ENCODE measurements around the gene PACRG. TPM values are rescaled to one million over a fixed set of nuclear protein-coding genes. Genes with fewer than 3 reads are reported as not detected.

PACRG gene
- total and polyA plus RNA-seq, 10 of the 15 experiments (the other 5 are each of a cell fraction or from before 2014, with no cell fraction given): not detected

DNA sequence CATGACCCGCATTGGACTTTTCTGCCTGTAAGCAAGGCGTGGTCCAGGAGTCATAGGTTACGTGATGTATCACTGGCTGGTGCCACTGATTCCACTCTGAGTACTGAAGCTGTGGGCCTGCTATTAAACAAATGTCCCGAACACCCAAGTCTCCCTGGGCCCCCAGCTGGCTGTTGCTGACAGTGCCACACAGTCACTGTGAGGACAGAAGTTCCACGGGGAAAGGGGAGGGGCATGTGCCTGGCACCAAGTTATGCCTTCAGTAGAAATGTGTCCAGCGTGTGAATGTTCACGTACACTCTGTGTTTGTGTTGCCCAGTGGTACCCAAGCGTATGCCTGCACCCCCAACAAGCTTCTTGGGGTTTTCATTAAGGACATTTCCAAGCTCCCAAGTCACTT is 515.3 kb downstream of the PACRG start:
- ChIA-PET CTCF (no interaction called here), POLR2A (no interaction called here), RAD21 (ENCODE audit: unreplicated experiment) (no interaction called here), SMC1A (ENCODE audit: uncharacterized antibody, unreplicated experiment) (no interaction called here)
- Histone ChIP-seq H3K79me2 (ENCODE audit: control insufficient read depth, insufficient read depth, low read length) (no peaks in the 10 kb centered on the region), H2AFZ (ENCODE audit: control insufficient read depth, low read depth, low read length) (no peak overlapping the region), H3K27ac (ENCODE audit: control insufficient read depth, insufficient read depth) (no peak overlapping the region), H3K27me3 (replicated peaks in 1 of 2; ENCODE audit: control insufficient read depth in 2 of 2, insufficient read depth in 2 of 2, low read length in 1 of 2) (no peaks in the 10 kb centered on the region; a peak in 1 of 4 replicates), H4K20me1 (ENCODE audit: control insufficient read depth, insufficient read depth) (no peaks in the 10 kb centered on the region), H3K4me2 (ENCODE audit: control insufficient read depth, insufficient read depth) (no peak overlapping the region), H3K36me3 (ENCODE audit: control insufficient read depth in 2 of 2, insufficient read depth in 2 of 2, low read length in 1 of 2) (no peaks in the 10 kb centered on the region), H3K9ac (ENCODE audit: control insufficient read depth, insufficient read depth, low read length) (no peak overlapping the region), H3K9me3 (replicated peaks; ENCODE audit: control insufficient read depth, insufficient read depth, low read length) (no peaks in the 10 kb centered on the region), H3K4me3 (no peak overlapping the region), H3K4me1 (ENCODE audit: control insufficient read depth, insufficient read depth, low read length) (no peaks in the 10 kb centered on the region)
- in situ Hi-C loops (cut with MboI): no loop called here
- TF ChIP-seq FOXK2 (IDR thresholded peaks at IDR 0.05) (no peak), RAD21 (IDR thresholded peaks at IDR 0.05; ENCODE audit: insufficient read depth, low read depth, low read length) (no peak), LARP7 (IDR thresholded peaks at IDR 0.05) (no peak), RCOR1 (conservative IDR thresholded peaks at IDR 0.05; ENCODE audit: low read depth, low read length) (no peak), BCL3 (IDR thresholded peaks at IDR 0.05; ENCODE audit: borderline replicate concordance, insufficient read depth, low read depth, low read length, poor library complexity, severe bottlenecking) (no peak), NFYA (IDR thresholded peaks at IDR 0.05; ENCODE audit: borderline replicate concordance, low read depth, low read length) (no peak)
- TF ChIP-seq, protein P1, sequence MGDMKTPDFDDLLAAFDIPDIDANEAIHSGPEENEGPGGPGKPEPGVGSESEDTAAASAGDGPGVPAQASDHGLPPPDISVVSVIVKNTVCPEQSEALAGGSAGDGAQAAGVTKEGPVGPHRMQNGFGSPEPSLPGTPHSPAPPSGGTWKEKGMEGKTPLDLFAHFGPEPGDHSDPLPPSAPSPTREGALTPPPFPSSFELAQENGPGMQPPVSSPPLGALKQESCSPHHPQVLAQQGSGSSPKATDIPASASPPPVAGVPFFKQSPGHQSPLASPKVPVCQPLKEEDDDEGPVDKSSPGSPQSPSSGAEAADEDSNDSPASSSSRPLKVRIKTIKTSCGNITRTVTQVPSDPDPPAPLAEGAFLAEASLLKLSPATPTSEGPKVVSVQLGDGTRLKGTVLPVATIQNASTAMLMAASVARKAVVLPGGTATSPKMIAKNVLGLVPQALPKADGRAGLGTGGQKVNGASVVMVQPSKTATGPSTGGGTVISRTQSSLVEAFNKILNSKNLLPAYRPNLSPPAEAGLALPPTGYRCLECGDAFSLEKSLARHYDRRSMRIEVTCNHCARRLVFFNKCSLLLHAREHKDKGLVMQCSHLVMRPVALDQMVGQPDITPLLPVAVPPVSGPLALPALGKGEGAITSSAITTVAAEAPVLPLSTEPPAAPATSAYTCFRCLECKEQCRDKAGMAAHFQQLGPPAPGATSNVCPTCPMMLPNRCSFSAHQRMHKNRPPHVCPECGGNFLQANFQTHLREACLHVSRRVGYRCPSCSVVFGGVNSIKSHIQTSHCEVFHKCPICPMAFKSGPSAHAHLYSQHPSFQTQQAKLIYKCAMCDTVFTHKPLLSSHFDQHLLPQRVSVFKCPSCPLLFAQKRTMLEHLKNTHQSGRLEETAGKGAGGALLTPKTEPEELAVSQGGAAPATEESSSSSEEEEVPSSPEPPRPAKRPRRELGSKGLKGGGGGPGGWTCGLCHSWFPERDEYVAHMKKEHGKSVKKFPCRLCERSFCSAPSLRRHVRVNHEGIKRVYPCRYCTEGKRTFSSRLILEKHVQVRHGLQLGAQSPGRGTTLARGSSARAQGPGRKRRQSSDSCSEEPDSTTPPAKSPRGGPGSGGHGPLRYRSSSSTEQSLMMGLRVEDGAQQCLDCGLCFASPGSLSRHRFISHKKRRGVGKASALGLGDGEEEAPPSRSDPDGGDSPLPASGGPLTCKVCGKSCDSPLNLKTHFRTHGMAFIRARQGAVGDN (IDR thresholded peaks at IDR 0.05): no peak
- BruUV-seq (replicated peaks): no TSS peak
- ATAC-seq (no peak), DNase-seq (ENCODE audit: low read depth, low spot score) (no peak), FAIRE-seq (no peak)
- 59% methylated on average over 8 of the region's 8 CpGs for WGBS (ENCODE audit: insufficient coverage, insufficient replicate concordance, low lambda C conversion rate, missing lambda C conversion rate)
- intact Hi-C loops (cut with micrococcal nuclease; ENCODE audit: unreplicated experiment): no loop called here
